ENCODE results near the gene YBX2.
A peak's percentile ranks its signal among the peaks of the same experiment; 100 is the strongest.

Gene YBX2

GRCh38 chr17:7328009-7328408, 33.6 kb upstream of the YBX2 start:
- TF ChIP-seq, protein P1, sequence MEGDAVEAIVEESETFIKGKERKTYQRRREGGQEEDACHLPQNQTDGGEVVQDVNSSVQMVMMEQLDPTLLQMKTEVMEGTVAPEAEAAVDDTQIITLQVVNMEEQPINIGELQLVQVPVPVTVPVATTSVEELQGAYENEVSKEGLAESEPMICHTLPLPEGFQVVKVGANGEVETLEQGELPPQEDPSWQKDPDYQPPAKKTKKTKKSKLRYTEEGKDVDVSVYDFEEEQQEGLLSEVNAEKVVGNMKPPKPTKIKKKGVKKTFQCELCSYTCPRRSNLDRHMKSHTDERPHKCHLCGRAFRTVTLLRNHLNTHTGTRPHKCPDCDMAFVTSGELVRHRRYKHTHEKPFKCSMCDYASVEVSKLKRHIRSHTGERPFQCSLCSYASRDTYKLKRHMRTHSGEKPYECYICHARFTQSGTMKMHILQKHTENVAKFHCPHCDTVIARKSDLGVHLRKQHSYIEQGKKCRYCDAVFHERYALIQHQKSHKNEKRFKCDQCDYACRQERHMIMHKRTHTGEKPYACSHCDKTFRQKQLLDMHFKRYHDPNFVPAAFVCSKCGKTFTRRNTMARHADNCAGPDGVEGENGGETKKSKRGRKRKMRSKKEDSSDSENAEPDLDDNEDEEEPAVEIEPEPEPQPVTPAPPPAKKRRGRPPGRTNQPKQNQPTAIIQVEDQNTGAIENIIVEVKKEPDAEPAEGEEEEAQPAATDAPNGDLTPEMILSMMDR (IDR thresholded peaks at IDR 0.05; ENCODE audit: low read depth, low read length, missing control alignments): no peak
- H3K4me3 ChIP-seq (ENCODE audit: low read depth, low read length): peak overlapping the region; percentile 62
- DNase-seq (ENCODE audit: low read depth): no peak
- in situ Hi-C loops (cut with HindIII; ENCODE audit: low sequenced_read_pairs): no loop called here

- in situ Hi-C loops (cut with HindIII; ENCODE audit: low sequenced_read_pairs): no loop called here
- no peak overlapping the region for H3K4me3 ChIP-seq (ENCODE audit: low read depth, low read length)
- DNase-seq (ENCODE audit: low read depth): no peak
- TF ChIP-seq, protein P1 (IDR thresholded peaks at IDR 0.05; ENCODE audit: low read depth, low read length, missing control alignments): no peak
Observed at GRCh38 chr17:7327501-7327900, 33.1 kb upstream of the YBX2 start.

DNA sequence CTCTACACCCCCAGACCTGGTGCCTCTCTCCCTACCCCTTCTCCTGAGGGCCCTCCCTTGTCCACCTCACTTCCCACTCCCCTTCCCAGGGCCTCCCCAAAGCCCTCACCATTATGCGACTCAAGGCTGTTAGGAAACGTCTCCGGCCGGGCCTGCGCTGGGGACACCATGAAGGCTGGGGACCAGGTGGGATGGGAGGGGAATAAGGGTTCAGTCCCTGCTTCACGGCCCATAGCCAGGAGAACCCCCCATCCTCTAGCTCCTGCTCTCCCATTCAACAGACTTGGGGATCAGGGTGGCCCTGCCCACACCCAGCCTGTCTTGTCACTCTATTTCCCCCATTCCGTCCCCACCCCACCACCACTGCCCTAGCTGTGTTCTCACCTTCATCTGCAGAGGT, 32.6 kb upstream of the YBX2 start:
- DNase-seq (ENCODE audit: low read depth): no peak
- TF ChIP-seq, protein P1 (IDR thresholded peaks at IDR 0.05; ENCODE audit: low read depth, low read length, missing control alignments): no peak
- no peak overlapping the region for H3K4me3 ChIP-seq (ENCODE audit: low read depth, low read length)
- in situ Hi-C loops (cut with HindIII; ENCODE audit: low sequenced_read_pairs): no loop called here

GRCh38 chr17:7326186-7326585, 31.7 kb upstream of the YBX2 start:
- H3K4me3 ChIP-seq (ENCODE audit: low read depth, low read length): no peak overlapping the region
- TF ChIP-seq, protein P1 (IDR thresholded peaks at IDR 0.05; ENCODE audit: low read depth, low read length, missing control alignments): no peak
- DNase-seq (ENCODE audit: low read depth): no peak

DNA sequence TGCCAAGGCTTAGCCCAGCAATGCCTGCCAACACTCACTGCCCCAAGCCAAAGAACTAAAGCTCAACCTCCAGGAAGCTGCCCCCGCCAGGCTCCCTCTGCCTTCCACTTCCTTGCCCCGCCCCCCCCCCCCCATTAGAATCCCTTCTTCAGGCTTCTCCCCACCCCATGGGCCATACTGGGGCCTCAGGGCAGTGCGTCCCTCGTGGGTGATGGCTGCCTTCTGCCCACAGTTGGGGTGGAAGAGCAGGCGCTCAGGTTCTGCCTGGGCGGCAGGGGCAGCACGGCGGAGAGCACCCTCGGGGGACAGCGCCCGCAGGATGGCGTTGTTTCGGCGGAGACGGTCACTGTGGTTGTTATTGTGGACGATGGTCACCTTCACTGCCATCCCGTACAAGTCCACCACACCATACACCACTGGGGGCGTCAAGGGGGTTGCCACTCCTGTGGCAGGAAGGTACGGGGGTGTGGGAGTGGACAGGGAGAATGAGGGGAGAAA, 30.6 kb upstream of the YBX2 start:
- TF ChIP-seq, protein P1 (IDR thresholded peaks at IDR 0.05; ENCODE audit: low read depth, low read length, missing control alignments): no peak
- H3K4me3 ChIP-seq (ENCODE audit: low read depth, low read length): no peak overlapping the region
- in situ Hi-C loops (cut with HindIII; ENCODE audit: low sequenced_read_pairs): no loop called here
- DNase-seq (ENCODE audit: low read depth): no peak

More at GRCh38 chr17:7326186-7326585, 31.7 kb upstream of the YBX2 start:
- in situ Hi-C loops (cut with HindIII; ENCODE audit: low sequenced_read_pairs): no loop called here

DNA sequence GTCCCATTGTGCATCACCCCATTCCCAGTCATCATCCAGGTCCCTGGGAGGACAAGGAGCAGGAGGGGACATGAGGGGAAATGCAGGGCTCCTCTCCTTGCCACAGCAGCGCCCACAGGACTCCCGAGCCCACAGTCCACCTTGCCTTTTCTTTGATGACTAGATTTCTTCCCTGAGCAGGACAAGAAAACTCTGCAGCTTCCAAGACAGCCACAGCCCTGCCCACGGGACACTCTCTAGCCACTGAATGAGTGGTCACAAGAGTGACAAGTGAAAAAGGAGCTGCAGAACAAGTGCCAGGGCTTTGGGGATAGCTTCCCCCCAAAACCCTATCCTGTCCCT, 30.0 kb upstream of the YBX2 start:
- TF ChIP-seq, protein P1 (IDR thresholded peaks at IDR 0.05; ENCODE audit: low read depth, low read length, missing control alignments): no peak
- no peak for DNase-seq (ENCODE audit: low read depth)
- in situ Hi-C loops (cut with HindIII; ENCODE audit: low sequenced_read_pairs): no loop called here
- H3K4me3 ChIP-seq (ENCODE audit: low read depth, low read length): no peak overlapping the region
